Mucosa of descending colon (tissue), 3 donors: ENCODE data around the gene CPED1. TPM values are rescaled to one million over a fixed set of nuclear protein-coding genes. Genes with fewer than 3 reads are reported as not detected.
A peak's percentile ranks its signal among the peaks of the same experiment; 100 is the strongest.

ENCODE experiments used
- ATAC-seq: fragments of 200-7000 bp; cut with Tn5 transposase; one replicate; pipeline ENCODE4 v1.9.1; 2020; ENCODE audit warnings: mild to moderate bottlenecking, moderate library complexity
- DNase-seq, 3 donors: peaks; one replicate each; pipeline ENCODE4 v3.0.0-alpha.2; 2020
- H3K36me3 ChIP-seq: fragments of 200-600 bp; one replicate; pipeline ENCODE4 v1.8.0; 2021; ENCODE audit warnings: low read depth, mild to moderate bottlenecking
- H3K4me1 ChIP-seq: fragments of 200-600 bp; one replicate; pipeline ENCODE4 v1.8.0; 2021; ENCODE audit warnings: low read depth, mild to moderate bottlenecking
- H3K4me3 ChIP-seq: fragments of 200-600 bp; one replicate; pipeline ENCODE4 v1.8.0; 2021; ENCODE audit warnings: mild to moderate bottlenecking
- H3K9me3 ChIP-seq: fragments of 200-600 bp; one replicate; pipeline ENCODE4 v1.8.0; 2021; ENCODE audit warnings: mild to moderate bottlenecking
- CTCF ChIP-seq: fragments of 200-600 bp; IDR thresholded peaks from one replicate; pipeline ENCODE4 v1.8.0; 2022; ENCODE audit warnings: antibody characterized with exemption, mild to moderate bottlenecking
- intact Hi-C, 2 donors: fragments of 100-400 bp; cut with DNase I in 1 of 2; cut with micrococcal nuclease in 1 of 2; formaldehyde crosslinking; loops; one replicate each; pipeline versions ENCODE4 v1.11.0 to v1.11.1; 2022; cut with DNase I, micrococcal nuclease
- total RNA-seq, 3 donors: library from RNA; stranded (reverse); fragmentation: NEBNext Ultra II Directional in 2 of 3; extraction: Animal tissue kit (Norgen Biotek cat#: 25700) in 2 of 3; gene quantifications; one replicate each; pipeline versions ENCODE4 v1.2.1 to v1.2.4, GENCODE V29; 2021 to 2023
- donor health status: DM: no; HTN: no; CAD: no; lungs with moderate emphysema.
- donor health status: DM: no; HTN: no; CAD: no.
- donor health status: DM: no; HTN: yes; CAD: no.

CPED1 gene
- total RNA-seq, 3 donors from 2014 or later: 6.5 to 67.7 (median 8.8) TPM

DNA sequence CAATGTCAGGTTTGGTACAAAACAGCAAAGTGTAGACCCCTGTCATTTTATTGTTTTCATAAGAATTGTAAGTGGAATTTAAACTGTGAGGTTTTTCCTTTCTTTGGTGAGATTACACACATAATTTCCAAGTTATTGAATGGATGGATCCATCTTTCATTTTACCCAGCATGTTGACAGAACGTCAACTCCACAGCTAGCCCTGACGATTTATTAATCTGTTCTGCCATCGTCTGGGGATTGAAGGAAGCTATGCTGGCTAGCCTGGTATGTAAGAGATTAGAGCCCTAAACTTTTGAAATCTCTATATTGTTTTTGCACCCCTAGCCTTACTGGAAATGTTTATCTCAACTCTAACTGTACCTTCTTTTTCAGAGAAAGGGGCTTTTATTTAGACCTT, 348.9 kb downstream of the CPED1 start:
- no peak for TF ChIP-seq CTCF
- Histone ChIP-seq H3K4me3 (no peak overlapping the region), H3K36me3 (no peaks in the 10 kb centered on the region), H3K4me1 (no peaks in the 10 kb centered on the region), H3K9me3 (no peaks in the 10 kb centered on the region)
- intact Hi-C loops: no loop called here
- DNase-seq (no peak), ATAC-seq (peak; percentile 53)

DNA sequence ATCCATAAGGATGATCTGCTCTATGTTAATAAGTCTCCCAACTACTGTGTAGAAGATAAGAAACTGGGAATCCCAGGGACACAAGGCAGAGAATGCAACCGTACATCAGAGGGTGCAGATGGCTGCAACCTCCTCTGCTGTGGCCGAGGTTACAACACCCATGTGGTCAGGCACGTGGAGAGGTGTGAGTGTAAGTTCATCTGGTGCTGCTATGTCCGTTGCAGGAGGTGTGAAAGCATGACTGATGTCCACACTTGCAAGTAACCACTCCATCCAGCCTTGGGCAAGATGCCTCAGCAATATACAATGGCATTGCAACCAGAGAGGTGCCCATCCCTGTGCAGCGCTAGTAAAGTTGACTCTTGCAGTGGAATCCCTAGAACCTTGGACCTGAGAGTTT, 350.6 kb downstream of the CPED1 start:
- no peaks in the 10 kb centered on the region for H3K4me1 ChIP-seq
- H3K36me3 ChIP-seq: no peaks in the 10 kb centered on the region
- TF ChIP-seq CTCF: no peak
- DNase-seq (no peak), ATAC-seq (no peak)
- no peak overlapping the region for H3K4me3 ChIP-seq
- intact Hi-C loops: no loop called here
- no peaks in the 10 kb centered on the region for H3K9me3 ChIP-seq

- ATAC-seq: no peak
- no peaks in the 10 kb centered on the region for H3K4me1 ChIP-seq
- intact Hi-C loops: no loop called here
These were observed 353.4 kb downstream of the CPED1 start for GRCh38 chr7:121341933-121342332.

DNA sequence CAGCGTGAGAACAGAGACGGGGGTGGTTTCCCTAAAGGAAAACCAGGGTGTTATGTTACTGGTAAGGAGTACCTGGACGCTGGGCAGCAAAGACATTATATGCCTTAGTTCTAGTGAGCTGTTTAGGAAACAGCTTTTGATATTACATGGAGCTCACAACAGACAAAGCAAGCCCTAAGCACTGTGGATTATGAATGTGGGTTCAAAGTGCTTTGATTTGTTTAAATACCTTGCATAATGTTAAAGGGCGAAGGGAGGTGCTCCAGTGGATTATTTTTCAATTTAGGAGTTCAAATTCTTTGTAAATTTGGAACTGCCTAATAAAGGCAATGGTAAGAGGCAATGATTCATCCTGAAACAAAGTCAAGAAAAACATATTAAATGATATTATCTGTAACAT, 354.1 kb downstream of the CPED1 start:
- Histone ChIP-seq H3K4me1 (no peaks in the 10 kb centered on the region), H3K9me3 (no peaks in the 10 kb centered on the region), H3K36me3 (no peaks in the 10 kb centered on the region), H3K4me3 (no peak overlapping the region)
- intact Hi-C loops: no loop called here
- DNase-seq (no peak), ATAC-seq (no peak)
- no peak for TF ChIP-seq CTCF

More at GRCh38 chr7:121341933-121342332, 353.4 kb downstream of the CPED1 start:
- H3K36me3 ChIP-seq: no peaks in the 10 kb centered on the region
- no peaks in the 10 kb centered on the region for H3K9me3 ChIP-seq
- DNase-seq: no peak
- no peak for TF ChIP-seq CTCF
- H3K4me3 ChIP-seq: no peak overlapping the region

- intact Hi-C loops: no loop called here
- Histone ChIP-seq H3K4me3 (no peak overlapping the region), H3K9me3 (no peaks in the 10 kb centered on the region), H3K36me3 (no peaks in the 10 kb centered on the region), H3K4me1 (no peaks in the 10 kb centered on the region)
- no peak for TF ChIP-seq CTCF
- no peak for DNase-seq
- no peak for ATAC-seq
These were observed 354.8 kb downstream of the CPED1 start for GRCh38 chr7:121343302-121343701.

DNA sequence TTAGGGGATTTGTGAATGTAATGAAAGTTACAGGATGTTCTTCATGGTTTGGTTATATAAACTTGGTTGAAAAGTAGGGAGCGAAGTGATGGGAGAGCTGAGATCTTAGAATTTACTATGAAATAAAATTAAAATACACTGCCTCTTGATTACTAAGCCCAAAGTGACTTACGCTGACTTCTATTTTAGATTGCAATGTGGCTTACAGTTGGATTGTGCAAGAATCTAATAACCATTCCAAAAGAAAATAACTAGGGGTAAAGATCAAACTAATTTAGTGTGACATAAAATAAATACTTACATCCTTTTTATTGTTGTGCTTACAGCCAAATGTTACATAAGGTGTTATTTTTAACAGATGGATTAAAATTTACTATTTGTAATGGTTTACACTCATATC, 355.6 kb downstream of the CPED1 start:
- no peak for DNase-seq
- intact Hi-C loops: no loop called here

More for the DNA sequence above, 355.6 kb downstream of the CPED1 start:
- Histone ChIP-seq H3K9me3 (no peaks in the 10 kb centered on the region), H3K36me3 (no peaks in the 10 kb centered on the region), H3K4me3 (no peak overlapping the region), H3K4me1 (no peaks in the 10 kb centered on the region)
- no peak for TF ChIP-seq CTCF
- ATAC-seq: peak; percentile 48
